PC-3 (cell line): ENCODE results near the gene ZNF524. TPM values are rescaled to one million over a fixed set of nuclear protein-coding genes. Genes with fewer than 3 reads are reported as not detected.
A peak's percentile ranks its signal among the peaks of the same experiment; 100 is the strongest.

ENCODE experiments used
- ATAC-seq: fragments of 200-7000 bp; cut with Tn5 transposase; 2 replicates; pipeline ENCODE4 v1.9.1; 2020; ENCODE audit warnings: mild to moderate bottlenecking, moderate library complexity
- BruUV-seq: library from RNA; stranded (reverse); fragments of 400-500 nt; replicated peaks from 2 replicates; lab custom pipeline; 2021; lab: Mats Ljungman, UMichigan
- CTCF ChIA-PET: fragments of 300-600 bp; sonication (Branson Sonifier 250); formaldehyde crosslinking; loops from one replicate; lab custom pipeline; 2022; ENCODE audit warnings: antibody characterized with exemption; lab: Charles Lee
- POLR2A ChIA-PET: fragments of 300-600 bp; sonication (Branson Sonifier 250); formaldehyde crosslinking; loops from one replicate; lab custom pipeline; 2022; ENCODE audit warnings: antibody characterized with exemption; ENCODE audit not compliant: unreplicated experiment; lab: Charles Lee
- DNase-seq: peaks from one replicate; pipeline ENCODE4 v3.0.0-alpha.2; 2015
- H2AFZ ChIP-seq: fragments of 300-600 bp; sonication (generic); 2 replicates; pipeline ENCODE4 v1.6.0; 2016; ENCODE audit warnings: antibody characterized with exemption, low read length
- H3F3A ChIP-seq: fragments of 300-600 bp; sonication (generic); one replicate; pipeline ENCODE4 v1.6.0; 2017; ENCODE audit warnings: antibody characterized with exemption, low read length, control low read depth, mild to moderate bottlenecking; ENCODE audit not compliant: unreplicated experiment
- H3K27ac ChIP-seq: fragments of 300-600 bp; sonication (generic); 2 replicates; pipeline ENCODE4 v1.5.1; 2016; ENCODE audit warnings: mild to moderate bottlenecking, low read length
- H3K27me3 ChIP-seq: fragments of 300-600 bp; sonication (generic); 2 replicates; pipeline ENCODE4 v1.6.1; 2016; ENCODE audit warnings: low read length, mixed read lengths
- H3K36me3 ChIP-seq: fragments of 300-600 bp; sonication (generic); 2 replicates; pipeline ENCODE4 v1.6.1; 2016; ENCODE audit warnings: low read depth, mixed run types, low read length, mixed read lengths
- H3K4me1 ChIP-seq: fragments of 300-600 bp; sonication (generic); 2 replicates; pipeline ENCODE4 v1.5.1; 2016; ENCODE audit warnings: low read length; ENCODE audit not compliant: insufficient read depth
- H3K4me2 ChIP-seq: fragments of 300-600 bp; sonication (generic); 2 replicates; pipeline ENCODE4 v1.6.0; 2016; ENCODE audit warnings: low read length
- H3K4me3 ChIP-seq: fragments of 300-600 bp; sonication (generic); 2 replicates; pipeline ENCODE4 v1.5.1; 2016; ENCODE audit warnings: mild to moderate bottlenecking, low read length, mixed read lengths
- H3K79me2 ChIP-seq: fragments of 300-600 bp; sonication (generic); 2 replicates; pipeline ENCODE4 v1.6.1; 2017; ENCODE audit warnings: low read length, mixed read lengths
- H3K9ac ChIP-seq: fragments of 300-600 bp; sonication (generic); 2 replicates; pipeline ENCODE4 v1.6.0; 2016; ENCODE audit warnings: mild to moderate bottlenecking, low read length
- H3K9me2 ChIP-seq: fragments of 300-600 bp; sonication (generic); replicated peaks from 2 replicates; pipeline ENCODE4 v1.6.1; 2016; ENCODE audit warnings: mixed run types, low read length, mixed read lengths
- H3K9me3 ChIP-seq: fragments of 300-600 bp; sonication (generic); 2 replicates; pipeline ENCODE4 v1.6.1; 2016; ENCODE audit warnings: low read length, mixed read lengths
- H4K20me1 ChIP-seq: fragments of 300-600 bp; sonication (generic); 2 replicates; pipeline ENCODE4 v1.6.1; 2016; ENCODE audit warnings: low read length, mixed read lengths
- EZH2 ChIP-seq: fragments of 300-600 bp; sonication (generic); IDR thresholded peaks from one replicate; pipeline ENCODE4 v1.6.1; 2017; ENCODE audit warnings: antibody characterized with exemption, mild to moderate bottlenecking, low read length; ENCODE audit not compliant: unreplicated experiment
- EZH2phosphoT487 ChIP-seq: fragments of 300-600 bp; sonication (generic); IDR thresholded peaks from 2 replicates; pipeline ENCODE4 v1.6.1; 2018; ENCODE audit warnings: mild to moderate bottlenecking, antibody characterized with exemption, low read length, borderline replicate concordance
- intact Hi-C: fragments of 100-400 bp; cut with micrococcal nuclease; formaldehyde crosslinking; loops from 2 replicates; pipeline ENCODE4 v1.9.0; 2023
- total RNA-seq: library from RNA; depleted of rRNA; stranded (reverse); fragments of >200 nt; gene quantifications from 2 replicates; pipeline ENCODE4 v1.2.3, GENCODE V29; 2014
- TF ChIP-seq, protein P1 (sequence below): fragments of 300-600 bp; sonication (generic); conservative IDR thresholded peaks from 2 replicates; pipeline ENCODE4 v1.5.1; 2017; ENCODE audit warnings: antibody characterized with exemption, low read depth, mild to moderate bottlenecking, low read length

The ZNF524 gene
- total RNA-seq, 1 experiment from 2014 or later, result 27.7 TPM

DNA sequence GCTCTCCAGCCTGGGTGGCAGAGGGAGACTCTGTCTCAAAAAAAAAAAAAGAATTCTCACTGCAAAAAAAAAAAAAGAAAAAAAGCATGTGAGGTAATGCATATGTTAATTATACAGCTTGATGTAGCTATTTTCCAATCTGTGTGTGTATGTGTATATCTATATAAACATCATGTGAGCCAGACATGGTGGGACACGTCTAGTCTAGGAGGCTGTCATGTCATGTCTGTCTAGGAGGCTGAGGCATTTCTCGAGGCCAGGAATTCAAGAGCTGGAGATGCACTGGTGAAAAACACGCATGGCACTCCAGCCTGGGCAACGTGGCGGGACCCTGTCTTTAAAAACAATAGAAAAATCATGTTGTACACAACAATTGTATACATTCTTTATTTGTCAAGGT, 47.9 kb upstream of the ZNF524 start:
- Histone ChIP-seq H3K9me2 (no peaks in the 10 kb centered on the region), H3K4me1 (peaks cover 24% of the 10 kb centered on the region), H4K20me1 (no peaks in the 10 kb centered on the region), H3K27me3 (no peaks in the 10 kb centered on the region), H3K79me2 (no peaks in the 10 kb centered on the region), H3F3A (peaks cover 3% of the 10 kb centered on the region), H3K36me3 (no peaks in the 10 kb centered on the region), H3K27ac (no peak overlapping the region), H3K9me3 (no peaks in the 10 kb centered on the region), H2AFZ (no peak overlapping the region), H3K4me2 (no peak overlapping the region), H3K9ac (no peak overlapping the region), H3K4me3 (no peak overlapping the region)
- DNase-seq (no peak), ATAC-seq (no peak)
- intact Hi-C loops, result no loop called here
- TF ChIP-seq, protein P1, sequence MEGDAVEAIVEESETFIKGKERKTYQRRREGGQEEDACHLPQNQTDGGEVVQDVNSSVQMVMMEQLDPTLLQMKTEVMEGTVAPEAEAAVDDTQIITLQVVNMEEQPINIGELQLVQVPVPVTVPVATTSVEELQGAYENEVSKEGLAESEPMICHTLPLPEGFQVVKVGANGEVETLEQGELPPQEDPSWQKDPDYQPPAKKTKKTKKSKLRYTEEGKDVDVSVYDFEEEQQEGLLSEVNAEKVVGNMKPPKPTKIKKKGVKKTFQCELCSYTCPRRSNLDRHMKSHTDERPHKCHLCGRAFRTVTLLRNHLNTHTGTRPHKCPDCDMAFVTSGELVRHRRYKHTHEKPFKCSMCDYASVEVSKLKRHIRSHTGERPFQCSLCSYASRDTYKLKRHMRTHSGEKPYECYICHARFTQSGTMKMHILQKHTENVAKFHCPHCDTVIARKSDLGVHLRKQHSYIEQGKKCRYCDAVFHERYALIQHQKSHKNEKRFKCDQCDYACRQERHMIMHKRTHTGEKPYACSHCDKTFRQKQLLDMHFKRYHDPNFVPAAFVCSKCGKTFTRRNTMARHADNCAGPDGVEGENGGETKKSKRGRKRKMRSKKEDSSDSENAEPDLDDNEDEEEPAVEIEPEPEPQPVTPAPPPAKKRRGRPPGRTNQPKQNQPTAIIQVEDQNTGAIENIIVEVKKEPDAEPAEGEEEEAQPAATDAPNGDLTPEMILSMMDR, result no peak
- no peak for TF ChIP-seq EZH2
- TF ChIP-seq EZH2phosphoT487, result no peak
- BruUV-seq, result no TSS peak
- CTCF ChIA-PET, result no interaction called here
- POLR2A ChIA-PET, result no interaction called here

DNA sequence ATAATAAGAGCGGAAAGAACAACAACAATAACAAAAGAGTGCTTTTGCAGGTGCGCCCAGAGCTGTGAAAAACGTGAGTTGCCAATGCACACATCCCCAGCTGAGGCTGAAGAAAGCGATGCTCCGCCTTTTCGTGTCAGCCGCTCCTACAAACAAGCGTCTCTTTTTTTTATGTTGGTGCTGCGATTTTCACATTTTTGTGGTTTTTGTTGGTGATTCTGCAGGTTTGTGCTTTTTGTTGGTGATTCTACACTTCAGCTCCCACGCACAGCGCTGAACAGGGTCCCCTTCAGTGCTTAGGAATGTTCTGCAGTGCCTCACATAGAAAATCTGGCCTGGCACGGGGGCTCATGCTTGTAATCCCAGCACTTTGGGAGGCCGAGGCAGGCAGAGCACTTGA, 47.5 kb upstream of the ZNF524 start:
- no peak for ATAC-seq
- Histone ChIP-seq H3K79me2 (no peaks in the 10 kb centered on the region), H3K9ac (no peak overlapping the region), H3K9me2 (no peaks in the 10 kb centered on the region), H3K36me3 (no peaks in the 10 kb centered on the region), H3K4me1 (peaks cover 19% of the 10 kb centered on the region), H3K4me3 (no peak overlapping the region), H3F3A (peaks cover under 1% of the 10 kb centered on the region), H3K4me2 (no peak overlapping the region), H4K20me1 (no peaks in the 10 kb centered on the region), H3K9me3 (no peaks in the 10 kb centered on the region), H3K27me3 (no peaks in the 10 kb centered on the region), H2AFZ (no peak overlapping the region), H3K27ac (no peak overlapping the region)
- POLR2A ChIA-PET, result no interaction called here
- intact Hi-C loops, result no loop called here
- BruUV-seq, result no TSS peak
- no peak for DNase-seq
- CTCF ChIA-PET, result no interaction called here
- TF ChIP-seq, protein P1, result no peak
- TF ChIP-seq EZH2phosphoT487 (no peak), EZH2 (no peak)

DNA sequence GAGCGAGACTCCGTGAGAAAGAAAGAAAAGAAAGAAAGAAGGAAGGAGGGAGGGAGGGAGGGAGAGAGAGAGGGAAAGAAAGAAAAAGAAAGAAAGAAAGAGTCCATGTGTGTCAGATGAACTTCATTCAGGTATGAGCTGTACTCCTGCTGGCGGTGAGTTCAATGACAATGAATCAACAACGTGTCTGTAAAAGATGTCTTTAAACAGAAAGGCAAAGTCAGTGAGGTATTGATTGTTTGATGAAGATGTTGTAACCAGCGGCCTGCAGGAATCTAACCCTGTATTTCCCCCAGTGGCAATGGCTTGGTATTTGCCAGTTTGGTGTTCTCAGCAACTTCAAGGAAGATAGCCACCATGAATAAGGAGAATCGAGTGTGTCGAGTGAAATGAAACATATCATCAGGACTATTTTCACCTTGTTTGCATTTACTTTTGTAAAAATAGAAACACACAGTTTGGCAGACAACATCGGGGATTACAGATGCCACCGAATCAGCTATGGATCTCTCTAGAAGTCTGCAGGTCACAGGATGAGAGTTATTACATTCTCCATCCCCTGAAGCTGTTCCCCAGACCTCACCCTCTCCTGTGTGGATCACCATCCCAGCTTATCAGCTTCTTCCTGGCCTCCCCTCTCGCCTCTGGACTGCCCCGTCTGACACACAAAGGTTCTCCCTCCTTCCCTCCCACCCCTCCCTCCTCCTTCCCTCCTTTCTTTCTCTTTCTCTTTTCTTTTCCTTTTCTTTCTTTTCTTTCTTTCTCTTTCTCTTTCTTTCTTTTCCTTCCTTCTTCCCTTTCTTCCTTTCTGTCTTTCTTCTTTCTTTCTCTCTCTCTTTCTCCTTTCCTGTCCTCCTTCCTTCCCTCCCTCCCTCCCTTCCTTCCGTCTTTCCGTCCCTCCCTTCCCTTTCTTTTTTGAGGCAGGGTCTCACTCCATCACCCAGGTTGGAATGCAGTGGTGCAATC, 46.6 kb upstream of the ZNF524 start:
- H3K36me3 ChIP-seq, result no peaks in the 10 kb centered on the region
- DNase-seq (peak; percentile 31), ATAC-seq (peak; percentile 11)
- H3K9ac ChIP-seq, result no peak overlapping the region
- H3F3A ChIP-seq, result no peaks in the 10 kb centered on the region
- peaks cover 17% of the 10 kb centered on the region for H3K4me1 ChIP-seq
- no peaks in the 10 kb centered on the region for H3K27me3 ChIP-seq
- intact Hi-C loops, result no loop called here
- no peak overlapping the region for H3K27ac ChIP-seq
- POLR2A ChIA-PET, result no interaction called here
- CTCF ChIA-PET, result no interaction called here
- BruUV-seq, result no TSS peak
- H2AFZ ChIP-seq, result 0 out of 2 replicates have a peak overlapping the region, but pooled peaks have one; percentile 16
- H3K9me3 ChIP-seq, result no peaks in the 10 kb centered on the region
- H4K20me1 ChIP-seq, result no peaks in the 10 kb centered on the region
- no peak overlapping the region for H3K4me3 ChIP-seq
- TF ChIP-seq EZH2 (no peak), EZH2phosphoT487 (no peak)
- TF ChIP-seq, protein P1, result no peak
- H3K9me2 ChIP-seq, result no peaks in the 10 kb centered on the region
- no peaks in the 10 kb centered on the region for H3K79me2 ChIP-seq
- no peak overlapping the region for H3K4me2 ChIP-seq
